Uterus (tissue), 4 donors: Measurements from ENCODE around the gene RAB40AL. TPM values are rescaled to one million over a fixed set of nuclear protein-coding genes. Genes with fewer than 3 reads are reported as not detected.

Source experiments
- DNase-seq, 2 donors: peaks; one replicate each; pipeline ENCODE4 v3.0.0-alpha.2; 2019 to 2020
- H3K27ac ChIP-seq, 2 donors: fragments of 200-600 bp; sonication (generic); 1 replicate in 1 of 2; 2 replicates in 1 of 2; pipeline ENCODE4 v1.5.1; 2016 to 2018
- H3K27me3 ChIP-seq, 2 donors: fragments of 200-600 bp; sonication (generic); one replicate each; pipeline ENCODE4 v1.5.1; 2018 to 2019; ENCODE audit warnings: control low read depth in 1 of 2
- H3K36me3 ChIP-seq, 2 donors: fragments of 200-600 bp; sonication (generic); one replicate each; pipeline ENCODE4 v1.5.1; 2019; ENCODE audit warnings: control low read depth in 1 of 2
- H3K4me1 ChIP-seq, 2 donors: fragments of 200-600 bp; sonication (generic); one replicate each; pipeline ENCODE4 v1.5.1; 2018 to 2019; ENCODE audit warnings: control low read depth in 1 of 2
- H3K4me3 ChIP-seq, 2 donors: fragments of 200-600 bp; sonication (generic); 1 replicate in 1 of 2; 2 replicates in 1 of 2; pipeline ENCODE4 v1.5.1; 2018 to 2019; ENCODE audit warnings: mild to moderate bottlenecking in 1 of 2
- H3K9me3 ChIP-seq, 2 donors: fragments of 200-600 bp; sonication (generic); one replicate each; pipeline ENCODE4 v1.5.1; 2019; ENCODE audit warnings: control low read depth in 1 of 2
- CTCF ChIP-seq, 4 experiments: fragments of 200-600 bp in 2 of 4; fragments of 450-650 bp in 2 of 4; sonication (generic) in 2 of 4; IDR thresholded peaks; one replicate each; pipeline ENCODE4 v1.5.1; 2016 to 2019; ENCODE audit warnings: antibody characterized with exemption in 4 of 4, mild to moderate bottlenecking in 2 of 4, moderate library complexity in 1 of 4
- POLR2A ChIP-seq, 2 donors: fragments of 450-650 bp; IDR thresholded peaks; one replicate each; pipeline ENCODE4 v1.6.1; 2016; ENCODE audit warnings: antibody characterized with exemption in 2 of 2, mild to moderate bottlenecking in 1 of 2, moderate library complexity in 1 of 2
- intact Hi-C: fragments of 100-400 bp; cut with DNase I; formaldehyde crosslinking; loops from one replicate; pipeline ENCODE4 v1.15.1; 2023; ENCODE audit warnings: low total_unique reads
- total RNA-seq, 4 donors: library from RNA; depleted of rRNA in 3 of 4; stranded (reverse); fragments of >200 nt in 3 of 4; gene quantifications; one replicate each; pipeline versions ENCODE4 v1.1.0 to v1.2.4, GENCODE V29; 2014 to 2023
- donor health status: DM: yes; HTN: yes; CAD: no.

Gene RAB40AL
- total RNA-seq, 4 donors from 2014 or later, result 1.5 to 2.9 TPM; not detected in 2

DNA sequence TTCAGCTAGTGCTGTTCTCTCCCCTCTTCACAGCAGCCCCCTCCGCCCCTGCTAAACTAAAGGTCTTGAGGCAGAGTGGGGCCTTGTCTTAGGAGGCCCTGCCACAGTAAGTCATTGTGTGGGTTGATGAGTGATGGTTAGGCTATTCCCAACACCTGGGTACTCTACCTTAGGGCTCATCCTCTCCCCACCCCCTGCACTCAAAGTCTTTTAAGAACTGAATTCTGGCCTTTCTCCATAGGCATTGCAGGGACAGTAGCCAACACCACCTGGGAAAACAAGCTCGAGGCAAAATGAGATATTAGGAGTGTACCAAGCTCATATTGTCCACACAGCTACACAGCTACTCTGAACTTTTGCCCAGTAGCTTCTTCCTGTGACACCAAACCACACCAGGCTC lies 42.5 kb downstream of the RAB40AL start:
- no peaks in the 10 kb centered on the region for H3K9me3 ChIP-seq
- TF ChIP-seq CTCF (IDR thresholded peaks at IDR 0.05) (no peak), POLR2A (IDR thresholded peaks at IDR 0.05) (no peak)
- H3K27ac ChIP-seq, result no peak overlapping the region
- no peaks in the 10 kb centered on the region for H3K4me1 ChIP-seq
- DNase-seq, result no peak
- H3K36me3 ChIP-seq, result no peaks in the 10 kb centered on the region
- H3K4me3 ChIP-seq, result no peak overlapping the region
- no peaks in the 10 kb centered on the region for H3K27me3 ChIP-seq
- intact Hi-C loops, result no loop called here

DNA sequence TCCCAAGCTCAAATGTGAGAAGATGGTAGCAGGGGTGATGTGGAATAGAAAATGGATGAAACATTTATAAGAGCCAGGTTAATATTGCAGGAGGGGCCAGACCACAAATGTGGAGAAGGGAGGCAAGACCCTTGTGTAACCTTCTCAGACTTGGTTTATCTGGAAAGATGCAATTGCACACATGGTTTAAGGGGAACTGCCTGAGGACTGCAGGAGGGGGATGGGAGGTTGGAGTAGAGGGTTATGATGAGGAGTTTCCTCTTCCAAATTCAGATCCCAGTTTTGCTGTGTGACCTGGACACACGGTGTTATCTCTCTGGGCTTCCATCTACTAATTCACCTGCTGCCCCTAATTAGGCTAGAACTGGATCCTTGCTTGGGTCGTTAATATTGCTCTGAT lies 46.1 kb downstream of the RAB40AL start:
- H3K36me3 ChIP-seq, result no peaks in the 10 kb centered on the region
- no peak for TF ChIP-seq POLR2A (IDR thresholded peaks at IDR 0.05)
- no peak for TF ChIP-seq CTCF (IDR thresholded peaks at IDR 0.05)
- no peak for DNase-seq
- intact Hi-C loops, result no loop called here
- no peaks in the 10 kb centered on the region for H3K27me3 ChIP-seq
- H3K9me3 ChIP-seq, result no peaks in the 10 kb centered on the region
- no peak overlapping the region for H3K4me3 ChIP-seq
- no peaks in the 10 kb centered on the region for H3K4me1 ChIP-seq
- H3K27ac ChIP-seq, result no peak overlapping the region

DNA sequence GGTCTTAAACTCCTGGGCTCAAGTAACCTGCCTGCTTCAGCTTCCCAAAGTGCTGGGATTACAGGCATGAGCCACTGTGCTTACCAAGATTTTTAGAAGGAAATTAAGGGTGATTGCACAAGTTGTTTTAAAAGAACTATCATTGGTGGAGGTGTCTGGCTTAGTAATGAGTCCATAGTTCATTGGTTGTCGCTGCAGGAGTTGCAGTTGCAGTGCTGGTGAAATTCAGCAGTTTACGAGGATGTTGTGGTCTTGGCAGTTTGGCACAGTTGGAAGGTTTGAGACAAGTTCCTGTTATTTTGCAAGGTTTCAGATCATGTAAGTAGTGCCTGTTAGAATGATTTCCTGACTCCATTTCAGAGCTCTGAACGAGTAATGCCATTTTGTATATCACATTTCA lies 48.1 kb downstream of the RAB40AL start:
- Histone ChIP-seq H3K36me3 (no peaks in the 10 kb centered on the region), H3K27me3 (no peaks in the 10 kb centered on the region), H3K4me3 (no peak overlapping the region), H3K4me1 (no peaks in the 10 kb centered on the region), H3K9me3 (no peaks in the 10 kb centered on the region), H3K27ac (no peak overlapping the region)
- TF ChIP-seq CTCF (IDR thresholded peaks at IDR 0.05) (no peak), POLR2A (IDR thresholded peaks at IDR 0.05) (no peak)
- intact Hi-C loops, result no loop called here
- no peak for DNase-seq

Other genes starting within 250 kb of the RAB40AL start
- 10 to 100 TPM in 2 of 4 donors, 1 to 10 TPM in 2; 7.1 to 99.6 (median 20.3) TPM for gene GPRASP2, start 224.8 kb upstream of the RAB40AL start, total RNA-seq
- gene GPRASP3, start 216.5 kb upstream of the RAB40AL start, total RNA-seq, result 10 to 100 TPM in 2 of 4 donors, 1 to 10 TPM in 2; 2.4 to 26.2 (median 11.9) TPM
- gene BEX1, start 126.9 kb downstream of the RAB40AL start, total RNA-seq, result 10 to 100 TPM in 1 of 4 donors, 1 to 10 TPM in 2, not detected in 1; 3.6 to 12.1 (median 8.9) TPM
- under 1 TPM in 2 of 4 donors, not detected in 2; 0.35 to 0.67 TPM for gene NXF3, start 155.9 kb downstream of the RAB40AL start, total RNA-seq